HEK293T (cell line): ENCODE results near the gene APC2.

ENCODE experiments used
- BHLHE40 ChIP-seq: fragments of 450-650 bp; IDR thresholded peaks from 2 replicates; pipeline ENCODE4 v1.6.1; 2016; ENCODE audit warnings: mild to moderate bottlenecking, moderate library complexity, borderline replicate concordance
- ELF4 ChIP-seq: fragments of 450-650 bp; IDR thresholded peaks from 2 replicates; pipeline ENCODE4 v1.6.1; 2017; ENCODE audit warnings: antibody characterized with exemption
- FOXA1 ChIP-seq: fragments of 450-650 bp; IDR thresholded peaks from 2 replicates; pipeline ENCODE4 v1.6.1; 2016; ENCODE audit warnings: mild to moderate bottlenecking
- FOXM1 ChIP-seq: fragments of 450-650 bp; IDR thresholded peaks from 2 replicates; pipeline ENCODE4 v1.6.1; 2017; ENCODE audit warnings: mild to moderate bottlenecking, borderline replicate concordance
- L3MBTL2 ChIP-seq: fragments of 450-650 bp; conservative IDR thresholded peaks from 2 replicates; pipeline ENCODE4 v1.6.1; 2016; ENCODE audit warnings: mild to moderate bottlenecking
- NFRKB ChIP-seq: fragments of 450-650 bp; IDR thresholded peaks from 2 replicates; pipeline ENCODE4 v1.6.1; 2016; ENCODE audit warnings: mild to moderate bottlenecking, moderate library complexity
- TARDBP ChIP-seq: fragments of 450-650 bp; IDR thresholded peaks from 2 replicates; pipeline ENCODE4 v1.6.1; 2016
- ZNF384 ChIP-seq: fragments of 450-650 bp; IDR thresholded peaks from 2 replicates; pipeline ENCODE4 v1.6.1; 2016

DNA sequence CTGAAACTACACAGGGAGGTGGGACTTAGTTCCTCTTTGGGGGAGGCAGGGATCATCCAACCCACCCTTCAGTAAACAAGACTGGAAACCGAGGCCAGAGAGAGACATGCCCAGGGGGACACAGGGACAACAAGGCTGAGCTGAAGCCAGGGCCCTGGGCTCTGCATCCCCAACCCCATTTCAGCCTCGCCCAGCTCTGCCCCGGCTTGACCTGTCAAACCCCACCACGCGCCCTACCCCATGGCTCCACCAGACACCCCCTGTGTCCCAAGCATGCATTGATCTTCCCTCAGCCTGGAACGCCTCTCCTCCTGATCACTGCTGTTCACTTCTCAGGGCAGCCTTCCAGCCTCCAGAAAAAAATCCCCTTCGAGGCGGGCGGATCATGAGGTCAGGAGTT is 2.0 kb upstream of the APC2 start:
- TF ChIP-seq BHLHE40 = no peak
- TF ChIP-seq L3MBTL2 = no peak
- TF ChIP-seq FOXM1 = no peak
- no peak for TF ChIP-seq ELF4
- no peak for TF ChIP-seq NFRKB
- TF ChIP-seq ZNF384 = no peak
- TF ChIP-seq TARDBP = no peak
- TF ChIP-seq FOXA1 = no peak
